ENCODE measurements around the gene FCAR.
"Not testable (repeated sequence)": the region's sequence is repeated elsewhere in the genome, so short reads cannot be mapped to it uniquely, and the experiment has no call there.

Gene FCAR

GRCh38 chr19:54889566-54889965, 15.5 kb downstream of the FCAR start:
- TF ChIP-seq CTCF (IDR thresholded peaks at IDR 0.05; ENCODE audit: insufficient read depth, missing control alignments), result no peak
- no peak for DNase-seq (ENCODE audit: insufficient read length, low spot score)
- no peak for FAIRE-seq

- no peak for DNase-seq (ENCODE audit: insufficient read length, low spot score)
- TF ChIP-seq CTCF (IDR thresholded peaks at IDR 0.05; ENCODE audit: insufficient read depth, missing control alignments), result no peak
- no peak for FAIRE-seq
Observed at GRCh38 chr19:54893406-54893805, 19.4 kb downstream of the FCAR start.

GRCh38 chr19:54894106-54894505, 20.1 kb downstream of the FCAR start:
- not testable (repeated sequence) for DNase-seq (ENCODE audit: insufficient read length, low spot score); FAIRE-seq

- no peak for TF ChIP-seq CTCF (IDR thresholded peaks at IDR 0.05; ENCODE audit: insufficient read depth, missing control alignments)
- FAIRE-seq (no peak), DNase-seq (ENCODE audit: insufficient read length, low spot score) (no peak)
Observed at GRCh38 chr19:54896036-54896435, 22.0 kb downstream of the FCAR start.

- not testable (repeated sequence) for FAIRE-seq; DNase-seq (ENCODE audit: insufficient read length, low spot score)
Observed at GRCh38 chr19:54898685-54899084, 24.6 kb downstream of the FCAR start.

- DNase-seq (ENCODE audit: insufficient read length, low spot score); FAIRE-seq: not testable (repeated sequence)
Observed at GRCh38 chr19:54899646-54900045, 25.6 kb downstream of the FCAR start.

- not testable (repeated sequence) for FAIRE-seq; DNase-seq (ENCODE audit: insufficient read length, low spot score)
Observed at GRCh38 chr19:54901153-54901552, 27.1 kb downstream of the FCAR start.

- DNase-seq (ENCODE audit: insufficient read length, low spot score), result no peak
- no peak for TF ChIP-seq CTCF (IDR thresholded peaks at IDR 0.05; ENCODE audit: insufficient read depth, missing control alignments)
- no peak for FAIRE-seq
Observed at GRCh38 chr19:54902061-54902460, 28.0 kb downstream of the FCAR start.

GRCh38 chr19:54903303-54903702, 29.3 kb downstream of the FCAR start:
- no peak for FAIRE-seq
- no peak for TF ChIP-seq CTCF (IDR thresholded peaks at IDR 0.05; ENCODE audit: insufficient read depth, missing control alignments)
- DNase-seq (ENCODE audit: insufficient read length, low spot score), result no peak

GRCh38 chr19:54904261-54904660, 30.2 kb downstream of the FCAR start:
- FAIRE-seq; DNase-seq (ENCODE audit: insufficient read length, low spot score): not testable (repeated sequence)

All from D721Med (cell line).